Endothelial cell of umbilical vein (primary cell): ENCODE data around the gene SARS1. TPM values are rescaled to one million over a fixed set of nuclear protein-coding genes. Genes with fewer than 3 reads are reported as not detected.

ENCODE experiments used
- BruUV-seq: library from RNA; stranded (reverse); fragments of 400-500 nt; replicated peaks from 2 replicates; lab custom pipeline; 2021; lab: Mats Ljungman, UMichigan
- CTCF ChIA-PET: fragments of 300-600, 350-600 bp; sonication (Branson Sonifier 250); formaldehyde crosslinking; loops from one replicate; lab custom pipeline; 2021; ENCODE audit warnings: antibody characterized with exemption, inconsistent platforms; lab: Charles Lee
- POLR2A ChIA-PET: fragments of 300-600, 350-600 bp; sonication (Branson Sonifier 250); formaldehyde crosslinking; loops from one replicate; lab custom pipeline; 2021; ENCODE audit warnings: antibody characterized with exemption, inconsistent platforms; lab: Charles Lee
- DNase-seq: peaks from one replicate; pipeline ENCODE4 v3.0.0-alpha.2; 2011; ENCODE audit warnings: low read depth, low spot score
- FAIRE-seq: peaks from 2 replicates; lab custom pipeline; 2011; peaks lifted over from hg19 to GRCh38; lab: Jason Lieb, UNC
- H2AFZ ChIP-seq: 2 replicates; pipeline ENCODE4 v1.6.0; 2012; ENCODE audit warnings: low read depth, low read length, control low read depth, inconsistent platforms
- H3K27ac ChIP-seq: 2 replicates; pipeline ENCODE4 v1.5.1; 2011; ENCODE audit warnings: low read depth, mild to moderate bottlenecking, control low read depth, low read length, moderate library complexity; ENCODE audit not compliant: insufficient read depth
- H3K27me3 ChIP-seq, 2 experiments: 2 replicates each; pipeline versions ENCODE4 v1.6.0 to v1.6.1; 2011; ENCODE audit warnings: low read length in 2 of 2, mixed read lengths in 1 of 2; ENCODE audit not compliant: control insufficient read depth in 2 of 2, insufficient read depth in 2 of 2
- H3K36me3 ChIP-seq, 2 experiments: 2 replicates in 1 of 2; 3 replicates in 1 of 2; pipeline ENCODE4 v1.5.1; 2011; ENCODE audit warnings: low read length in 2 of 2, mild to moderate bottlenecking in 1 of 2, moderate library complexity in 1 of 2; ENCODE audit not compliant: control insufficient read depth in 2 of 2, insufficient read depth in 2 of 2; ENCODE audit errors: extremely low read depth in 1 of 2
- H3K4me1 ChIP-seq: 3 replicates; pipeline ENCODE4 v1.5.1; 2011; ENCODE audit warnings: mild to moderate bottlenecking, low read length; ENCODE audit not compliant: control insufficient read depth, insufficient read depth; ENCODE audit errors: extremely low read depth
- H3K4me2 ChIP-seq: 2 replicates; pipeline ENCODE4 v1.6.1; 2011; ENCODE audit warnings: low read length, control low read depth, mixed read lengths; ENCODE audit not compliant: insufficient read depth
- H3K4me3 ChIP-seq, 3 experiments: fragments of 200-600 bp in 1 of 3; sonication (generic), shearing (Covaris generic) in 1 of 3; replicated peaks in 1 of 3; 2 replicates each; pipeline ENCODE4 v1.5.1; 2011 to 2016; ENCODE audit warnings: control low read depth in 3 of 3, low read length in 3 of 3, mild to moderate bottlenecking in 2 of 3, inconsistent platforms in 1 of 3, low read depth in 1 of 3, moderate library complexity in 1 of 3; ENCODE audit not compliant: insufficient read depth in 1 of 3
- H3K79me2 ChIP-seq: 2 replicates; pipeline ENCODE4 v1.6.0; 2012; ENCODE audit warnings: low read length, inconsistent platforms; ENCODE audit not compliant: control insufficient read depth, insufficient read depth
- H3K9ac ChIP-seq: replicated peaks from 2 replicates; pipeline ENCODE3; 2011; ENCODE audit warnings: low read length, control low read depth; ENCODE audit not compliant: insufficient read depth; ENCODE audit errors: extremely low read depth
- H3K9me1 ChIP-seq: replicated peaks from 3 replicates; pipeline ENCODE4 v1.6.0; 2011; ENCODE audit warnings: mild to moderate bottlenecking, low read length; ENCODE audit not compliant: control insufficient read depth, insufficient read depth; ENCODE audit errors: extremely low read depth
- H3K9me3 ChIP-seq: replicated peaks from 2 replicates; pipeline ENCODE4 v1.5.1; 2012; ENCODE audit warnings: low read length, inconsistent platforms; ENCODE audit not compliant: control insufficient read depth, insufficient read depth
- H4K20me1 ChIP-seq: replicated peaks from 2 replicates; pipeline ENCODE3; 2011; ENCODE audit warnings: mild to moderate bottlenecking, low read length; ENCODE audit not compliant: control insufficient read depth, insufficient read depth; ENCODE audit errors: extremely low read depth
- EZH2 ChIP-seq: IDR thresholded peaks from 2 replicates; pipeline ENCODE4 v1.6.1; 2012; ENCODE audit warnings: borderline replicate concordance, low read depth, mild to moderate bottlenecking, moderate library complexity, low read length, inconsistent platforms; ENCODE audit not compliant: severe bottlenecking
- FOS ChIP-seq: IDR thresholded peaks from 2 replicates; pipeline ENCODE4 v1.6.1; 2011; ENCODE audit warnings: mild to moderate bottlenecking, low read length, moderate library complexity, borderline replicate concordance; ENCODE audit not compliant: insufficient read depth
- GATA2 ChIP-seq: IDR thresholded peaks from 2 replicates; pipeline ENCODE4 v1.7.0; 2011; ENCODE audit warnings: low read depth, mild to moderate bottlenecking, moderate library complexity, mixed read lengths, low read length; ENCODE audit not compliant: insufficient read length, insufficient read depth
- JUN ChIP-seq: IDR thresholded peaks from 2 replicates; pipeline ENCODE4 v1.6.1; 2011; ENCODE audit warnings: borderline replicate concordance, low read depth; ENCODE audit not compliant: insufficient read length, insufficient read depth
- MYC ChIP-seq: IDR thresholded peaks from one replicate; pipeline ENCODE4 v1.6.1; 2011; ENCODE audit warnings: mild to moderate bottlenecking, low read depth, low read length
- POLR2A ChIP-seq: IDR thresholded peaks from 2 replicates; pipeline ENCODE4 v1.6.1; 2012; ENCODE audit warnings: low read depth, mild to moderate bottlenecking, control low read depth, low read length
- POLR2AphosphoS5 ChIP-seq: IDR thresholded peaks from 2 replicates; pipeline ENCODE4 v1.6.1; 2012; ENCODE audit warnings: low read depth, mild to moderate bottlenecking, control low read depth, low read length, moderate library complexity; ENCODE audit not compliant: insufficient read depth
- dilution Hi-C: fragments of 300-500 bp; cut with MboI; formaldehyde crosslinking; loops from one replicate; pipeline ENCODE4 v1.15.0; 2019; ENCODE audit warnings: low sequenced_read_pairs; ENCODE audit not compliant: extremely low pct_ligation_motif_present
- intact Hi-C: fragments of 100-400 bp; cut with micrococcal nuclease; formaldehyde crosslinking; loops from one replicate; pipeline ENCODE4 v1.10.0; 2022
- polyA plus RNA-seq, 4 experiments: library from polyadenylated mRNA; depleted of rRNA in 3 of 4; stranded (reverse) in 3 of 4; unstranded in 1 of 4; fragments of >200 nt; gene quantifications; 2 replicates each; pipeline versions ENCODE4 v1.2.1 to v1.2.3, GENCODE V29; 2011 to 2012; ENCODE audit warnings: missing spikeins in 1 of 4
- total RNA-seq: library from RNA; stranded (reverse); gene quantifications from 2 replicates; pipeline ENCODE4 v1.2.3, GENCODE V29; 2021
- TF ChIP-seq, protein P1 (sequence below), 2 donors: IDR thresholded peaks; 1 replicate in 1 of 2; 2 replicates in 1 of 2; pipeline ENCODE4 v1.5.1; 2011; ENCODE audit warnings: low read length in 2 of 2, mild to moderate bottlenecking in 2 of 2, moderate library complexity in 2 of 2, control low read depth in 1 of 2, inconsistent platforms in 1 of 2, low read depth in 1 of 2; ENCODE audit not compliant: insufficient read depth in 1 of 2; ENCODE audit errors: extremely low read depth in 1 of 2
- TF ChIP-seq, protein P2 (sequence below): IDR thresholded peaks from 2 replicates; pipeline ENCODE4 v1.6.1; 2011; ENCODE audit not compliant: insufficient read depth, insufficient read length

The SARS1 gene
- total and polyA plus RNA-seq, 2 donors (not counting 3 experiments of a cell fraction or from before 2014, with no cell fraction given): 110 to 178 TPM

- H3K36me3 ChIP-seq: no peaks in the 10 kb centered on the region
- dilution Hi-C loops: no loop called here
- intact Hi-C loops: no loop called here
- FAIRE-seq (no peak), DNase-seq (no peak)
- H3K4me1 ChIP-seq: peaks cover 22% of the 10 kb centered on the region
- H3K9me3 ChIP-seq: no peaks in the 10 kb centered on the region
- no peaks in the 10 kb centered on the region for H3K9me1 ChIP-seq
- no TSS peak for BruUV-seq
- H3K79me2 ChIP-seq: peaks cover 16% of the 10 kb centered on the region
- no peak overlapping the region for H3K4me2 ChIP-seq
- ChIA-PET POLR2A (no interaction called here), CTCF (interaction anchor here (3.7 kb wide), 1 partner anchor 117 kb away, joined by 57 read pairs; the partner anchor contains the start of gene SORT1)
- no peaks in the 10 kb centered on the region for H3K27me3 ChIP-seq
- no peak overlapping the region for H2AFZ ChIP-seq
- no peak overlapping the region for H3K27ac ChIP-seq
- H3K4me3 ChIP-seq: no peak overlapping the region
- no peaks in the 10 kb centered on the region for H4K20me1 ChIP-seq
- H3K9ac ChIP-seq: no peak overlapping the region
- TF ChIP-seq POLR2AphosphoS5: no peak
- TF ChIP-seq, protein P1, sequence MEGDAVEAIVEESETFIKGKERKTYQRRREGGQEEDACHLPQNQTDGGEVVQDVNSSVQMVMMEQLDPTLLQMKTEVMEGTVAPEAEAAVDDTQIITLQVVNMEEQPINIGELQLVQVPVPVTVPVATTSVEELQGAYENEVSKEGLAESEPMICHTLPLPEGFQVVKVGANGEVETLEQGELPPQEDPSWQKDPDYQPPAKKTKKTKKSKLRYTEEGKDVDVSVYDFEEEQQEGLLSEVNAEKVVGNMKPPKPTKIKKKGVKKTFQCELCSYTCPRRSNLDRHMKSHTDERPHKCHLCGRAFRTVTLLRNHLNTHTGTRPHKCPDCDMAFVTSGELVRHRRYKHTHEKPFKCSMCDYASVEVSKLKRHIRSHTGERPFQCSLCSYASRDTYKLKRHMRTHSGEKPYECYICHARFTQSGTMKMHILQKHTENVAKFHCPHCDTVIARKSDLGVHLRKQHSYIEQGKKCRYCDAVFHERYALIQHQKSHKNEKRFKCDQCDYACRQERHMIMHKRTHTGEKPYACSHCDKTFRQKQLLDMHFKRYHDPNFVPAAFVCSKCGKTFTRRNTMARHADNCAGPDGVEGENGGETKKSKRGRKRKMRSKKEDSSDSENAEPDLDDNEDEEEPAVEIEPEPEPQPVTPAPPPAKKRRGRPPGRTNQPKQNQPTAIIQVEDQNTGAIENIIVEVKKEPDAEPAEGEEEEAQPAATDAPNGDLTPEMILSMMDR (IDR thresholded peaks at IDR 0.05; ENCODE audit: extremely low read depth in 1 of 2, insufficient read depth in 1 of 2, low read depth in 1 of 2, low read length in 2 of 2): no peak
- TF ChIP-seq EZH2: no peak
- no peak for TF ChIP-seq GATA2
- TF ChIP-seq MYC: no peak
- TF ChIP-seq POLR2A: no peak
- no peak for TF ChIP-seq FOS
- no peak for TF ChIP-seq JUN
- TF ChIP-seq, protein P2, sequence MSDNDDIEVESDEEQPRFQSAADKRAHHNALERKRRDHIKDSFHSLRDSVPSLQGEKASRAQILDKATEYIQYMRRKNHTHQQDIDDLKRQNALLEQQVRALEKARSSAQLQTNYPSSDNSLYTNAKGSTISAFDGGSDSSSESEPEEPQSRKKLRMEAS: no peak
Measured at GRCh38 chr1:109280862-109281261, 67.1 kb downstream of the SARS1 start.
